ENCODE data around the gene TNFRSF19.
A peak's percentile ranks its signal among the peaks of the same experiment; 100 is the strongest.

TNFRSF19 gene

DNA sequence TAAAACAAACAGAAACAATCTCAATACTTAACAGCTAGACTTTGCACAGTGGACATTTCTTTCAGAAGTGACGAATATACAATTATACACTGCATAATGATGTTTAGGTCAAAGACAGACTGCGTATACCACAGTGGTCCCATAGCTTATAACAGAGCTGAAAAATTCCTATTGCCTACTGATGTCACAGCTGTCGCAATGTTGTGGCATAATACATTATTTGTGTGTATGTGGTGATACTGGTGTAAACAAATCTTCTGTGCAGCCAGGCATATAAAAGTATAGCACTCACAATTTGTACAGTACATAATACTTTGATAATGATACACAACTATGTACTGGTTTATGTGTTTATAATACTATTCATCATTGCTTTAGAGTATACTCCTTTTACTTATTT lies 116.7 kb downstream of the TNFRSF19 start:
- DNase-seq (ENCODE audit: low spot score): no peak

DNA sequence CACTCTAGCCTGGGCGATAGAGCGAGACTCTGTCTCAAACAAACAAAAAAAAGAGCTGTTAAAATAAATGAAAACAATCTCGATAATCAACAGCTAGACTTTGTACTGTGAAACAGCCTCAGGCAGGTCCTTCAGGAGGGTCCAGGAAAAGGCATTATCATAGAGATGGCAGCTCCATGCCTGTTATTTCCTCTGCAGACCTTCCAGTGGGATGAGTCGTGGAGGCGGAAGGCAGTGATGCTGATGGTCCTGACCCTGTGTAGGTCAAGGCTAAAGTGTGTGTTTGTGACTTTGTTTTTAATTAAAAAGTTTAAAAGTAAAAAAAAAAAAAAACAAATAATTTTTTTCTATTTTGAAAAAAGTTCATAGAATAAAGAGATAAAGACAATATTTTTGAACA lies 117.4 kb downstream of the TNFRSF19 start:
- no peak for DNase-seq (ENCODE audit: low spot score)

DNA sequence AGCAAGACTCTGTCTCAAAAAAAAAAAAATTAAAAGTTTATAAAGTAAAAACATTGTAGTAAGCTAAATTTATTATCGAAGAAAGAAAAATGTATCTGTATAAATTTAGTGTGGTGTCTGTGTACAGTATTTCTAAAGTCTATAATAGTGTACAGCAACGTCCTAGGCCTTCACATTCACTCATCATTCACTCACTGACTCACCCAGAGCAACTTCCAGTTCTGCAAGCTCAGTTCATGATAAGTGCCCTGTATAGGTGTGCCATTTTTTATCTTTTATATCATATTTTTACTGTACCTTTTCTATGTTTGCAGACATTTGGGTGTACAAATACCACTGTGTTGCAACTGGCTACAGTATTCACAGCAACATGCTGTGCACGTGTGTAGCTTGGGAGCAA lies 118.1 kb downstream of the TNFRSF19 start:
- no peak for DNase-seq (ENCODE audit: low spot score)

DNA sequence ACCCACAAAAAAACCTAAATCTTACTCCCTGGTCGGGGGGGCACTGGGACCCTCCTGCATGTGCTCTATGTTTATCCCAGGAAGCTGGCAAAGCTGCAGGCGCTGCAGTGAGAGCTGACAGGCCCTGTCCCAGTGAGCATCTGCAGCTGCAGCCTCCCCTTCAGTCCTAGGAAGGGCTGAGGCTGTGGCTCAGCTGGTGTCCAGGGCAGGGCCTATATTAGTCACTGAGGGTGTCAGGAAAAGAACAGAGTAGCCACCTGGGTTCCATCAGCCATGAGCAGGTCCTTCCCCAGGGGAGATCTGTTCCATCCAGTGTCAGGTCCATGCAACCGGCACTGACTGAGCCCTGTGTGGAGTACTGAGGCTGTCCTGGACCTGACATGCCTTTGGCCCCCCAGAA lies 120.5 kb downstream of the TNFRSF19 start:
- no peak for DNase-seq (ENCODE audit: low spot score)

DNA sequence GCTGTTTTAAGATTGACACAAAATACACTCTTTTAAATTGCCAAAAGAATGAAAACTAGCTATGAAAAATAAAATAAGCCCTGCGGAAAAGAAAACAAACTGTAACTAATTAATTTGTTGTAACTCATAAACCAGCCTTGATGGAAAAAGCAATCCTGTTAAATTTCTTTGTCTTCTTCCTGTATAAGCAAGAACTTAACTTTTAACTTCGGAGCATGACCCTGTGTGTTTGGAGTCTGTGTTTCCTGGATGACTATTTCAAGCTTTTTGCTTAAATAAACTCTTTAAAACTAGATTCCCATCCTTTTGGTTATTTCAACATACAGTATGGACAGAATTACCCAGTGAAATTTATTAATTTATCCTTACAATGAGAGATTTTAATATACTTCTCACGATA lies 122.6 kb downstream of the TNFRSF19 start:
- DNase-seq (ENCODE audit: low spot score): no peak

DNA sequence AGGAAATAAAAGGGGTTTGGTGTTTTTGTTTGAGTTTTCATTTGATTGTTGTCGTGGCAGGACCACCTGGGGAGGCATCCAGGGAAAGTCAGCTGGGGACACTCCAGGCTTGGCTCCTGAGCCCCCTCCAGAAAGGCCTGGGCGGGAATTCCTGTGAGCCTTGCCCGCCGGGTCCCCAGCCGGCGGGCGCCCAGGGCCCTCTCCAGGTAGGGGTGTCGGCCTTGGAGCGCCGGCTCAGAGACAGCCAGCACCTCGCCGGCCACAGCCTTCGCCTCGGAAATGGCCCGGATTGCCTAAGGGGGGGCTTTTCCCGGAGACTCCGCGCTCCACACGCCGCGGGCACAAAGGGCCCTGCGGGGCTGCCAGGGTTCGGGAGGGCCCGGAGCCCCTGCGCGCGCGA lies 125.0 kb downstream of the TNFRSF19 start:
- no peak for DNase-seq (ENCODE audit: low spot score)

DNA sequence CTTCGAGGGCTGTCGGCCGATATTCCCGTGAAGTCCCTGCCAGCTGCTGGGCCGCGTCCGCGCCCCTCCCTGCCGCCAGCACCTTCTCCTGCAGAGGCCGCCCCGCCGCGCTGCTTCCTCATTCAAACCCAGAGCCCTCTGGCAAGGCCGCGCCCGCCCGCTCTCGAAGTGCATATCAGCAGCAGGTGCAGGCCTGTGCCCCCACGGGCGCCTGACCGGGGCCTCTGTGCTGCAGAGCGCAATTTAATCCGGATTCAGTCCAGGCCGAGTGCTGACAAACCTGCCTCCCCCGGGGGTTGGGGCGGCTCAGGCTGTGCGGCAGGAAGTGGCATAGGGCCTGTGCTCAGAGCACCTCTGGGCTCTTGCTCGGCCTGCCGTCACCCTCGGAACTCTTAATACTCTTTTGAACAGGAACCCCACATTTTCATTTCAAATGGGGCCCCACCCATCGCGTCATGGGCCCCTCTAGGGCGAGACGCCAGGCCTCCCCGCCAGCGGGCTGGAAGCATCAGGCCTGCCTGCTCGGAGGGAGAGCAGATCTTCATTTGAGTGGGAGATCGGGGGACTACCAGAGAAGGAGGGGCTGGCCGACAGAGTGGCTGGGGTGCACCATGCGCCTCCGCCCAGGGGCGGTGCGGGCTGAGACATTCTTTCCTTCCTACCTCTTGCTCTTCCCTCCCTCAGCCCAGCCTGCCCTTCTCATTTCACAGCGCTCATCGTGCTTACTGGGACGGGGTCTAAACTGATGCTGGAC lies 125.7 kb downstream of the TNFRSF19 start:
- DNase-seq (ENCODE audit: low spot score): no peak

DNA sequence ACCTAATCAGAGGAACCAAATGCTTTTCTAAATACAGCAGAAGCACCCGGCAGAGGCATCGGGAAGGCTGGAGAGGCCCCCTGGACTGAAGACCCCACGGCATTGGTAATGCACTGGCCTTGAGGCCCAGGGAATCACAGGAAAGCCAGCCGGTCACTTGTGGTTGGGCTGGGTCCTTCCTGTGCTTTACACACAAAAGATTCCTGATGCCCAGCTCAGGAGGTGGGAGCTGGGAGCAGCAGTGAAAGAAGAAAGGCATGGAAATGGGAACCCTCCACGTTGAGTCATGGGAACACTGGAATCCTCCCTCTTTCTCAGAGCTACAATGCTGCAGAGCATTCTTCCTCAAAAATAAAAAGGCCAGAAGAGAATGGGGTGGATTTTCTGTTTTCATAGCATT lies 126.4 kb downstream of the TNFRSF19 start:
- peak; percentile 68 for DNase-seq (ENCODE audit: low spot score)

DNA sequence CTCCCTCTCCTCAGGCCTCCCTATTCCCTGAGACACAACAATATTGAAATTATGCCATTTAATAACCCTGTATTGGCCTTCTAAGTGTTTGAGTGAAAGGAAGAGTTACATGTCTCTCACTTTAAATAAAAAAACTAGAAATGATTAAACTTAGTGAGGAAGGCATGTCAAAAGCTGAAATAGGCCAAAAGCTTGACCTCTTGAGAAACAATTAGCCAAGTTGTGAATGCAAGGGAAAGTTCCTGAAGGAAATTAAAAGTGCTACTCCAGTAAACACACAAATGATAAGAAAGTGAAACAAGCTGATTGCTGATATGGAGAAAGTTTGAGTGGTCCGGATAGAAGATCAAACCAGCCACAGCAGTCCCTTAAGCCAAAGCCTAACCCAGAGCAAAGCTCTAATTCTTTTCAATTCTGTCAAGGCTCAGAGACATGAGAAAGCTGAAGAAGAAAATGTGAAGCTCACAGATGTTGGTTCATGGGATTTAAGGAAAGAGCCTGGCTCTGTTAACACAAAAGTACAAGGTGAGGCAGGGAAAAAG lies 127.6 kb downstream of the TNFRSF19 start:
- DNase-seq (ENCODE audit: low spot score): no peak

DNA sequence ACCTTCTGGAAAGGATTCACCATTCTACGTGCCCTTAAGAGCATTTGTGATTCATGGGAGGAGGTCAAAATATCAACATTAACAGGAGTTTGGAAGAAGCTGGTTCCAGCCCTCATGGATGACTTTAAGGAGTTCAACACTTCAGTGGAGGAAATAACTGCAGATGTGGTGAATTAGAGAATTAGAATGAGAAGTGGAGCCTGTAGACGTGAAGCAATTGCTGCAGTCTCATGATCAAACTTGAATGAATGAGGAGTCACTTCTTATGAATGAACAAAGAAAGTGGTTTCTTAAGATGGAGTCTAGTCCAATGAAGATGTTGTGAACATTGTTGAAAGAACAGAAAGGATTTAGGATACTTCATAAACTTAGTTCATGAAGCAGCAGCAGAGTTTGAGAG lies 129.1 kb downstream of the TNFRSF19 start:
- no peak for DNase-seq (ENCODE audit: low spot score)

DNA sequence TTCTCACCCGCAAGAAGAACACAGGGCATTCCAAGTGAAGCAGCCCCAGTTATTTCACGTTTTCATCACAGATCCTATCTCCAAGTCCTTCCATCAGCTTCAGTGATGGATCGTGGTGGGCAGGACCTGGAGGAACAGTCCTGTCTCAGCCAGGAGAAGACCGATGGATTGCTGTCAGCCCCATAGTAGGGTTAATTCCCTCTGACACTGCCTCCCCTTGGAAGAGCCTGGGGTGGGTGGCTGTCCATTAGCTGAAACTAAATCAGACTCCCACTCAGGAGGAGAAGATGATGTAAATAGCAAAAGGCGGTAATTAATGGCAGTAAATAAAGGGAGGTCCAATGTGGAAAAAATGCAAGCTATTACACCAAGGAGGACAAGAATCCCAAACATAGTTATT lies 131.0 kb downstream of the TNFRSF19 start:
- no peak for DNase-seq (ENCODE audit: low spot score)

DNA sequence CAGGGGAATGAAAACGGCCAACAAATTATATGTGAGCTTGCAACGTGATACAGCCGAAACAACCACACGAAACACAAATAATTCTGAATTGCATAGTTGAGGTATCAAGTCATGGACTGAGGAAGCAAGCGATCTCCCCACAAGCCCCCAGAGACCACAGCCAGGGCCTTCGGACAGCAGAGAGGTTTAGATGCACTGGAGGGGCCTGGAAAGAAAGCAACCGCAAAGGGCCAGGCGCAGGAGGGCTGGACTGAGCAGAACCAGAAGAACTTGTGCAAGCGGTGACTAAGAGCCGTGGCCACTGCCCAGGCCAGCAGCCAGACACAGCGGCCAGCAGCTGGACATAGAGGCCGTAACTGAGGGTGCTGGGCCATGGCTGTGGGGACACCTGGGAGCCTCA lies 131.4 kb downstream of the TNFRSF19 start:
- DNase-seq (ENCODE audit: low spot score): peak; percentile 94

DNA sequence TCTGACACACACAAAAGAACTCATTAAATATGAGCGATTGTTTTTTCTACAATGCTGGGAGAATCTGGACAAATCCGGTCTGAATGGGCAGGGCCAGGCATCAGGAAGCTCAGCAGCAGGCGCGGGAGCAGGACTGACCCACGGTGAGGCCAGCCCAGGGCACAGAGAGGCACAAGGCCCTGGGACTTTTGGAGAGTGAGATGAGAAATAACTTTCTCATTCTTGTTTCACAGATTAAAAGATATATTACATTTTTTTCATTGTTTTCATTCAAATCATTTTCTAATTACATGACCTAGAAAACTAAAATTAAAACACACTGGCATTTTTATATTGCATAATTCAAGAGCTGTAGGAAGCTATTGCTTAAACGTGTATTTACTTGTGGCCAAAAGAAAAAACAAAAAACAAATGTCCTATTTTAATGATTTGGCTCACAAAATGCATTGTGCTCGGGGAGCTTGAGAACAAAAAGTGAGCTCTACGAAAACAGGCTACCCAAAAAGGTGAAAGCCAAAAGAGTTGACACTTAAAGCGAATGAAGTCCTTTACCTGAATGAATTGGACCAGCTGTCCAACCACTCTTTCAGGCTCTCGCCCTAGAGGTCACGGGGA lies 133.1 kb downstream of the TNFRSF19 start:
- DNase-seq (ENCODE audit: low spot score): no peak

DNA sequence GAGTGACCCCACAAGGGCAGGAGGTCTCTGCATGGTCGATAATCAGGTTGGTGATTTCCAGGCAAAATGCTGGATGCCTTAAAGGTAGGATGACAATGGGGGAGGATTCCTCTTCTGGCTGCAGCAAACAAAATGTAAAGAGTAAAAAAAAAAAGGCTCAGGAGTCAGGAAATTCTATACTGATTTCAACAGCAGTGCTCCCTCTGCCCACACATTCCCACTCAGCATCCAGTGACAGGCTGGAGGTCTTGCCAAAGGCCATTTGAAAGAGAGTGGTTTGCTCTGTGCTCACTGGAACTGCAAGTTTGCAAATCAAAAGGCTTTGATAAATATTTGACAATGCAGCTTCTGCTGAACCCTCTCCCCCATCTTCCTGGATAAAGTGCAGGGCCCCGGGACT lies 135.4 kb downstream of the TNFRSF19 start:
- DNase-seq (ENCODE audit: low spot score): no peak

DNA sequence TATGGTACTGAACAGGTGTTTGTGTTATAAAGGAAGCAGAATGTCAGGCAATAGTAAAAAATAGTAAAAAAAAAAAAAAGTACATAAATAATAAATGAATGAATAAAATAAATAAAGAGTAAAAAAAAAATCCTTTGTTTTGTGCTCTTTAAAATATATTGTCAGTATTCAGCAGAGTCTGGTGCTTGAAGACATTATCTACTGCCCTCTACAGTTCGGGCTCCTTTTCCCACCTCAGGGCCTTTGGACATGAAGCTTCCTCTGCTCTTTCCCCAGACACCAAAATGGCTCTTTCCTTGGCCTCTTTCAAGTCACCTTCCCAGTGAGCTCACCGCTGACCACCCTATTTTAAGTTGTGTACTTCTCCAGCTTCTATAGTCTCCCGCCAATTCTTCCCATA lies 137.5 kb downstream of the TNFRSF19 start:
- DNase-seq (ENCODE audit: low spot score): no peak

DNA sequence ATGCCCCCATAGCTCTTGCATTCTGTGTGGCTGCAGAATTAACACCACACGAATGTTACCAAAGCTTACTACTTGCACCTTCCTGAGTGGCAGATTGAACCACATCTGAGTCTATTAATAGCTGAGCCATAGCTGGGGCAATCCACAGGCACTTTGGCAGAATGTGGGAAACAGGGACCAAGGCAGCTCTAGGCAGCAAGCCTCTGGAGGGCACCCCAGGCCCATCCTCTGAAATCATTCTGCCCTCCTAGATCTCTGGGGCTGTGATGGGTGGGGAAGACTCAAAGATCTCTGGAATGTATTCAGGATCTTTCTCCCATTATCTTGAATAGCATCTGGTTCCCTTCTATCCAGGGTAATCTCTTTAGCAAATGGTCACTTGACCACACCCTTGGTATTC lies 139.3 kb downstream of the TNFRSF19 start:
- DNase-seq (ENCODE audit: low spot score): peak; percentile 50

DNA sequence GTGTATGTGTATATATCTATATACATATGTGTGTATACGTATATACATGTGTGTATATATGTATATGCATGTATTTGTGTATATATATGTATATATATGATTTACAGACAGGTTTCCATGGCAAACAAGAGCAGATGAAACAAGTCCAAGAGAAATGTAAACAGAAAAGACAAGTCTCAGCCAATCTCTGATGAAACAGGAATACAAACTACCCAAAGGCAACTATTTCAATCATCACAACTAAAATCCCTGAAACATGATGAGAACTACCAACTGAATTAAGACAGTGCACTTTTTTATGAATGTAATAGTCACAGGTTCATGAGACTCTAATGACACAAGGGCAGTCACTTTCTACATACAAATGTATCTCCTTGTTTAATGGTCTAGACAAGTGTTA lies 140.2 kb downstream of the TNFRSF19 start:
- DNase-seq (ENCODE audit: low spot score): no peak

DNA sequence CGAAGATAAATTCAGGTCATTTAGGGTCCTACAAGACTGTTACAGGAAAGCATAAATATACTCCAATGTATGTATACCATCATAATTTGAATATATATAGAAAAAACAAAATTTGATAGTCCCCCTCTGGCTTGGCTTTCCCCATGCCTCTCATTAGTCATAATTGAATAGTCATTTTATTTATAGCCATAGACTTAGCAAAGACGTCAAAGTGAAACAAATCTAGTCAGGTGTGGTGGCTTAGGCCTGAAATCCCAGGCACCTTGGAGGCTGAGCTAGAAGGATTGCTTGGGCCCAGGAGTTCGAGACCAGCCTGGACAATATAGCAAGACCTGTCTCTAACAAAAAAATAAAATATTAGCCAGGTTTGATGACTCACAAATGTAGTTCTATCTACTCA lies 141.1 kb downstream of the TNFRSF19 start:
- DNase-seq (ENCODE audit: low spot score): no peak

DNA sequence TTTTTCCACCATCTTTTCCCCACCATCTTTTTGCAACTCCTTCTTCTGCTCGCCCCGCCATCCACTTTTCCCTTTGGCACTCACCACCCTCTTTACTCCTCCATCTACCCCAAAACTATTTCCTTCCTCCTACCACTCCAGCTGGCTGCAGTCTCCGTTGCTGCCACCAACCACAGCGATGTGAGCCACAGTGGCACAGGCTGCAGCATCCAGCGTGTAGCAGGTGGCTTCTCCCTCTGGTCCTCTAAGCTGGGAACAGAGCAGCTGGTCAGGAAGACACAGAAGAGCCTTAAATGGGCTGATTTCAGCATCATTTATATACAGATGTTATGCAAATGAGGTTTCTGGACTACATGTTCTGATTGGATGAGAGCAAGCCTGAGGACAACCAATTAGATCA lies 144.5 kb downstream of the TNFRSF19 start:
- no peak for DNase-seq (ENCODE audit: low spot score)

DNA sequence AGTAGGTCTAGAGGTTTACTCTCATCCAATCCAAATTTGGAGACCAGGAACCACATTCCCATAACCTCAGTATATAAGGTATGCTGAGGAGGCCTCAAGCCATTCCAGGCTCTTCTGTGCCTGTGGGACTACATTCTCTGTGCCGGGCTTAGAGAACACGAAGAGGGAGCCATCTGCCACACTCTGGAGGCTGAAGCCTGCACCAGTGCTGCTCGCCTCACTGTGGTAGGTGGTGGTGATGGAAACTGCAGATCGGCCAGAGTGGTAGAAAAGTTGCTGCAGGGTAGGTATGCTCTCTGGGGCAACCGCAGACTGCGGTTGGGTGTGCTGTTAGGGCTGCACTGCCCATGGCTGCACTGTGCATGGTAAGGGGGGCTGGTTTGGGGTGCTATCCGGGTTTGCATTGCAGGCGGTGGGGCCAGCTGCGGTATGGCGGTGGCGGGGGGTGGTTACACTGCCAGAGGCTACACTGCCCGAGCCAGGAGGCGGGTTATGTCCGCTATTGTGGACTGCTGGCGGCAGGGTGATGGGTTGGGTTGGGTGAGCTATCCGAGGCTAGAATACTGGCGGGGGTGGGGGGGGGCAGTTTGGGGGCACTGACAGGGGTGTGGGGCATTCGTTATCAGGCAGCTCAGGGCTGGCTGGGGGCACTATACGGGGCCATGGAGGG lies 145.0 kb downstream of the TNFRSF19 start:
- DNase-seq (ENCODE audit: low spot score): no peak

DNA sequence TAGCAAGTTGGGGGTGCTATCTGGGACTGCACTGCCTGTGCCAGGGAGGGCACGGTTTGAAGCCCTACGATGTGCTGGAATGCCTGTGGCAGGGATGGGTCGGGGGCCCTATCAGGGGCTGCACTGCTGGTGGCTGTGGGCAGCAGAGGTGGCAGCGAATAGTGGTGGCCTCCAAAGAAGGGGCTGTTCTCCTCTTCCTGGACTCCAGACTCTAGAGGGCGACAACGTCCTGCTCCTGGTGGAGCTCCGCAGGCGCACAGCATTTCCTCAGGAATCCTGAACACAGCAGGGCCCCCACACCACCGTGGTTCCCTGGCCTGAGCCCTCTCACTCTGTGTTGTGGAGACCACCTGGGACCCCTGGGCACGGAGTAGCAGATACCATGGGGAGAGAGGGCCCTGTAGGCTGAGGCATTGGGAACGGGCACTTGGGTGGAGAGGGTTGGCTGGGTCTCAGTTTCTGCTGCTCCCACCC lies 145.6 kb downstream of the TNFRSF19 start:
- DNase-seq (ENCODE audit: low spot score): no peak

DNA sequence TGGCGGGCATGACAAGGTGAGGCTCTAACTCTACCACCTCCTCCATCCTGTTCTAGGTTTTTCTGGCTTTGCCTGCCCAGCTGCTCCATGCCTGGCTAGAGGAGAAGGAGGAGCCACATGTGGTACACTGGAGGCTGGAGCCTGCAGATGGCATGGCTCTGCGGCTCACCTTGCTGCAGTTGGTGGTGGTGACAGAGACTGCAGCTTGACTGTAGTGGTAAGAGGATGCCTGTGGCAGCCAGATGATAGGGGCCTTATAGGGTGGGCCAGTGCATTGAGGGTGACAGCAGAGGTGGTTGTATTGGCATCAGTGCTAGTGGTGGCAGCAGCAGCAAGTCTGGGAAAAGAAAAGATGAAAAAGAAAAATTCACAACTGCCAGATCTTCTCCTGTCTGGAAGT lies 146.2 kb downstream of the TNFRSF19 start:
- no peak for DNase-seq (ENCODE audit: low spot score)

DNA sequence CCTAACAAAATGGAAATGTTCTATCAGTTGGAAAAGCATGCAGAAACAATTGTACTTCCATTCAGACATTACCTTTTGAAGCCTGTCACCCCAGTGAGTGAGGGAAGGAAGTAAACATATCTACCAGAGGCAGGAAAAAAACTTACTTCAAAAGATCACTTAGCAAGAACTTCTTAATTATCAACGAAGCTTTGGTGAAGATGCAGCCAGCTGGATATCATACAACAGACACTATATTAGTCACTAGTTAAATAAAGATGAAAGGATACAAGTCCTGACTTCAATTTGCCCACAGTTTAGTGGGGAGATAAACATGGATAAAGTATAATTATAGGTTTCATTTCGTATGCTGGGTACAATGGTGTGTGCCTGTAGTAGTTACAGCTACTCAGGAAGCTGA lies 148.8 kb downstream of the TNFRSF19 start:
- DNase-seq (ENCODE audit: low spot score): no peak
